ENCODE data around the gene STMP1. TPM values are rescaled to one million over a fixed set of nuclear protein-coding genes. Genes with fewer than 3 reads are reported as not detected.

STMP1 gene
- polyA plus RNA-seq, 1 of the 3 experiments (the other 2 are of a cell fraction): 26.0 TPM

DNA sequence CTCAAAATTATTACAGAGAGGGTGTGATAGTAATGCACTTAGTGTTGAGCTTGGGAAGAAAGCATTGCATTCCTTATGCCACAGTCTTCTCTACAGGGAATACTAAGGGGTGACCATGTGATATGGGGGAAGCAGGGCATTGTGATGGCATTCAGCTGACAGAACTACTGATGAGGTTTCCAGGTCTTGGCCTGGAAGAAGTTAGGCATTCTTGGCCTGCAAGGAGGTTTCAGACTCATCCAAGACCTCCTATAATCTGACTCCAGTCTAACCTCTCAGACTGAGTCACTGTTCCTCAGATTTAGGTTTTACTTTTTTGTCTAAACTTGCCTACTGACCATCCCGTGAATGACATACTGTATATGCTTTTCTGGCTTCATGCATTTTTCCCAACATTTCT, 7.9 kb downstream of the STMP1 start:
- no peaks in the 10 kb centered on the region for H3K27me3 ChIP-seq (ENCODE audit: insufficient read depth)
- peaks cover 12 to 48% of the 10 kb centered on the region in 2 experiments for H3K36me3 ChIP-seq (replicated peaks in 1 of 2; ENCODE audit: control insufficient read depth in 1 of 2, insufficient read depth in 2 of 2, low read length in 1 of 2)
- H3K9me3 ChIP-seq: no peaks in the 10 kb centered on the region
- no peak overlapping the region for H3K4me3 ChIP-seq (ENCODE audit: low read depth in 2 of 2, low read length in 1 of 2)
- H3F3A ChIP-seq (replicated peaks; ENCODE audit: insufficient read depth): peaks cover 40% of the 10 kb centered on the region
- POLR2A ChIA-PET: no interaction called here
- H3K27ac ChIP-seq (ENCODE audit: low read depth in 2 of 2, low read length in 1 of 2): peak overlapping the region; percentile 34 to 77
- 0 out of 2 replicates have a peak overlapping the region, but pooled peaks have one; percentile 1 for H3K9ac ChIP-seq
- peaks cover 100% of the 10 kb centered on the region for H3K79me2 ChIP-seq (ENCODE audit: insufficient read depth)
- no peak for DNase-seq
- peaks cover 6 to 30% of the 10 kb centered on the region in 2 experiments; a peak in 3 of 4 replicates for H3K4me1 ChIP-seq (ENCODE audit: control insufficient read depth in 1 of 2, insufficient read depth in 2 of 2, low read depth in 1 of 2, low read length in 1 of 2)
- no peak overlapping the region for H2AFZ ChIP-seq (ENCODE audit: low read depth)
- 30% methylated on average over 1 of the region's 1 CpG for WGBS (ENCODE audit: low lambda C conversion rate)
- H3K4me2 ChIP-seq: peak overlapping the region; percentile 25
- H4K20me1 ChIP-seq (ENCODE audit: insufficient read depth): peaks cover 43% of the 10 kb centered on the region; the same call in 1 of the 2 replicates
- CTCF ChIA-PET: interaction anchor here (0.8 to 9.3 kb wide), 10 partner anchors 8 to 349 kb away, joined by 3 to 153 read pairs (median 6); partner anchors contain the start of gene STMP1
- H3K9me2 ChIP-seq: no peaks in the 10 kb centered on the region
- TF ChIP-seq, protein P1, sequence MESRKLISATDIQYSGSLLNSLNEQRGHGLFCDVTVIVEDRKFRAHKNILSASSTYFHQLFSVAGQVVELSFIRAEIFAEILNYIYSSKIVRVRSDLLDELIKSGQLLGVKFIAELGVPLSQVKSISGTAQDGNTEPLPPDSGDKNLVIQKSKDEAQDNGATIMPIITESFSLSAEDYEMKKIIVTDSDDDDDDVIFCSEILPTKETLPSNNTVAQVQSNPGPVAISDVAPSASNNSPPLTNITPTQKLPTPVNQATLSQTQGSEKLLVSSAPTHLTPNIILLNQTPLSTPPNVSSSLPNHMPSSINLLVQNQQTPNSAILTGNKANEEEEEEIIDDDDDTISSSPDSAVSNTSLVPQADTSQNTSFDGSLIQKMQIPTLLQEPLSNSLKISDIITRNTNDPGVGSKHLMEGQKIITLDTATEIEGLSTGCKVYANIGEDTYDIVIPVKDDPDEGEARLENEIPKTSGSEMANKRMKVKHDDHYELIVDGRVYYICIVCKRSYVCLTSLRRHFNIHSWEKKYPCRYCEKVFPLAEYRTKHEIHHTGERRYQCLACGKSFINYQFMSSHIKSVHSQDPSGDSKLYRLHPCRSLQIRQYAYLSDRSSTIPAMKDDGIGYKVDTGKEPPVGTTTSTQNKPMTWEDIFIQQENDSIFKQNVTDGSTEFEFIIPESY (IDR thresholded peaks at IDR 0.05; ENCODE audit: borderline replicate concordance, low read depth): no peak
- TF ChIP-seq MXI1 (IDR thresholded peaks at IDR 0.05; ENCODE audit: low read depth, low read length): no peak
- peak; percentile 36; the same call in 1 of the 2 replicates for TF ChIP-seq FOSL2 (IDR thresholded peaks at IDR 0.05; ENCODE audit: borderline replicate concordance, low read depth)
- TF ChIP-seq ELF1 (IDR thresholded peaks at IDR 0.05): no peak
- TF ChIP-seq GATA2 (CRISPR knock-in tag; IDR thresholded peaks at IDR 0.05): no peak
- TF ChIP-seq RCOR1 (IDR thresholded peaks at IDR 0.05; ENCODE audit: low read length): no peak
- TF ChIP-seq, protein P2, sequence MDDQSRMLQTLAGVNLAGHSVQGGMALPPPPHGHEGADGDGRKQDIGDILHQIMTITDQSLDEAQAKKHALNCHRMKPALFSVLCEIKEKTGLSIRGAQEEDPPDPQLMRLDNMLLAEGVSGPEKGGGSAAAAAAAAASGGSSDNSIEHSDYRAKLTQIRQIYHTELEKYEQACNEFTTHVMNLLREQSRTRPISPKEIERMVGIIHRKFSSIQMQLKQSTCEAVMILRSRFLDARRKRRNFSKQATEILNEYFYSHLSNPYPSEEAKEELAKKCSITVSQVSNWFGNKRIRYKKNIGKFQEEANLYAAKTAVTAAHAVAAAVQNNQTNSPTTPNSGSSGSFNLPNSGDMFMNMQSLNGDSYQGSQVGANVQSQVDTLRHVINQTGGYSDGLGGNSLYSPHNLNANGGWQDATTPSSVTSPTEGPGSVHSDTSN (IDR thresholded peaks at IDR 0.05): peak; percentile 61
- TF ChIP-seq, protein P3, sequence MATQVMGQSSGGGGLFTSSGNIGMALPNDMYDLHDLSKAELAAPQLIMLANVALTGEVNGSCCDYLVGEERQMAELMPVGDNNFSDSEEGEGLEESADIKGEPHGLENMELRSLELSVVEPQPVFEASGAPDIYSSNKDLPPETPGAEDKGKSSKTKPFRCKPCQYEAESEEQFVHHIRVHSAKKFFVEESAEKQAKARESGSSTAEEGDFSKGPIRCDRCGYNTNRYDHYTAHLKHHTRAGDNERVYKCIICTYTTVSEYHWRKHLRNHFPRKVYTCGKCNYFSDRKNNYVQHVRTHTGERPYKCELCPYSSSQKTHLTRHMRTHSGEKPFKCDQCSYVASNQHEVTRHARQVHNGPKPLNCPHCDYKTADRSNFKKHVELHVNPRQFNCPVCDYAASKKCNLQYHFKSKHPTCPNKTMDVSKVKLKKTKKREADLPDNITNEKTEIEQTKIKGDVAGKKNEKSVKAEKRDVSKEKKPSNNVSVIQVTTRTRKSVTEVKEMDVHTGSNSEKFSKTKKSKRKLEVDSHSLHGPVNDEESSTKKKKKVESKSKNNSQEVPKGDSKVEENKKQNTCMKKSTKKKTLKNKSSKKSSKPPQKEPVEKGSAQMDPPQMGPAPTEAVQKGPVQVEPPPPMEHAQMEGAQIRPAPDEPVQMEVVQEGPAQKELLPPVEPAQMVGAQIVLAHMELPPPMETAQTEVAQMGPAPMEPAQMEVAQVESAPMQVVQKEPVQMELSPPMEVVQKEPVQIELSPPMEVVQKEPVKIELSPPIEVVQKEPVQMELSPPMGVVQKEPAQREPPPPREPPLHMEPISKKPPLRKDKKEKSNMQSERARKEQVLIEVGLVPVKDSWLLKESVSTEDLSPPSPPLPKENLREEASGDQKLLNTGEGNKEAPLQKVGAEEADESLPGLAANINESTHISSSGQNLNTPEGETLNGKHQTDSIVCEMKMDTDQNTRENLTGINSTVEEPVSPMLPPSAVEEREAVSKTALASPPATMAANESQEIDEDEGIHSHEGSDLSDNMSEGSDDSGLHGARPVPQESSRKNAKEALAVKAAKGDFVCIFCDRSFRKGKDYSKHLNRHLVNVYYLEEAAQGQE (IDR thresholded peaks at IDR 0.05; ENCODE audit: low read depth, low read length): peak; percentile 4; the same call in 1 of the 2 replicates
- TF ChIP-seq, protein P4, sequence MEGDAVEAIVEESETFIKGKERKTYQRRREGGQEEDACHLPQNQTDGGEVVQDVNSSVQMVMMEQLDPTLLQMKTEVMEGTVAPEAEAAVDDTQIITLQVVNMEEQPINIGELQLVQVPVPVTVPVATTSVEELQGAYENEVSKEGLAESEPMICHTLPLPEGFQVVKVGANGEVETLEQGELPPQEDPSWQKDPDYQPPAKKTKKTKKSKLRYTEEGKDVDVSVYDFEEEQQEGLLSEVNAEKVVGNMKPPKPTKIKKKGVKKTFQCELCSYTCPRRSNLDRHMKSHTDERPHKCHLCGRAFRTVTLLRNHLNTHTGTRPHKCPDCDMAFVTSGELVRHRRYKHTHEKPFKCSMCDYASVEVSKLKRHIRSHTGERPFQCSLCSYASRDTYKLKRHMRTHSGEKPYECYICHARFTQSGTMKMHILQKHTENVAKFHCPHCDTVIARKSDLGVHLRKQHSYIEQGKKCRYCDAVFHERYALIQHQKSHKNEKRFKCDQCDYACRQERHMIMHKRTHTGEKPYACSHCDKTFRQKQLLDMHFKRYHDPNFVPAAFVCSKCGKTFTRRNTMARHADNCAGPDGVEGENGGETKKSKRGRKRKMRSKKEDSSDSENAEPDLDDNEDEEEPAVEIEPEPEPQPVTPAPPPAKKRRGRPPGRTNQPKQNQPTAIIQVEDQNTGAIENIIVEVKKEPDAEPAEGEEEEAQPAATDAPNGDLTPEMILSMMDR (IDR thresholded peaks at IDR 0.05): no peak
- 0 out of 2 replicates have a peak, but pooled peaks have one; percentile 39 for TF ChIP-seq TCF12 (IDR thresholded peaks at IDR 0.05)
- TF ChIP-seq, protein P5, sequence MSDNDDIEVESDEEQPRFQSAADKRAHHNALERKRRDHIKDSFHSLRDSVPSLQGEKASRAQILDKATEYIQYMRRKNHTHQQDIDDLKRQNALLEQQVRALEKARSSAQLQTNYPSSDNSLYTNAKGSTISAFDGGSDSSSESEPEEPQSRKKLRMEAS (IDR thresholded peaks at IDR 0.05; ENCODE audit: low read depth): peak; percentile 46; the same call in 1 of the 2 replicates
- no peak for TF ChIP-seq FOXM1 (IDR thresholded peaks at IDR 0.05; ENCODE audit: low read depth)
- TF ChIP-seq CHD2 (IDR thresholded peaks at IDR 0.05; ENCODE audit: low read length, partially characterized antibody): no peak
- TF ChIP-seq POLR2AphosphoS5 (IDR thresholded peaks at IDR 0.05; ENCODE audit: low read depth, low read length): no peak
- peak; percentile 29; the same call in 1 of the 2 replicates for TF ChIP-seq RXRA (IDR thresholded peaks at IDR 0.05; ENCODE audit: borderline replicate concordance, low read depth)
- TF ChIP-seq NRF1 (IDR thresholded peaks at IDR 0.05; ENCODE audit: low read depth, low read length): no peak
- peak; percentile 34; the same call in 1 of the 2 replicates for TF ChIP-seq JUND (IDR thresholded peaks at IDR 0.05)
- TF ChIP-seq, protein P6, sequence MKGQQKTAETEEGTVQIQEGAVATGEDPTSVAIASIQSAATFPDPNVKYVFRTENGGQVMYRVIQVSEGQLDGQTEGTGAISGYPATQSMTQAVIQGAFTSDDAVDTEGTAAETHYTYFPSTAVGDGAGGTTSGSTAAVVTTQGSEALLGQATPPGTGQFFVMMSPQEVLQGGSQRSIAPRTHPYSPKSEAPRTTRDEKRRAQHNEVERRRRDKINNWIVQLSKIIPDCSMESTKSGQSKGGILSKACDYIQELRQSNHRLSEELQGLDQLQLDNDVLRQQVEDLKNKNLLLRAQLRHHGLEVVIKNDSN (IDR thresholded peaks at IDR 0.05; ENCODE audit: borderline replicate concordance, low read depth): peak; percentile 61; the same call in 1 of the 2 replicates
- 0 out of 2 replicates have a peak, but pooled peaks have one; percentile 15 for TF ChIP-seq GABPA (IDR thresholded peaks at IDR 0.05; ENCODE audit: low read depth)
- TF ChIP-seq SIN3A (IDR thresholded peaks at IDR 0.05; ENCODE audit: borderline replicate concordance, low read depth, low read length): 0 out of 2 replicates have a peak, but pooled peaks have one; percentile 32
- TF ChIP-seq YY1 (IDR thresholded peaks at IDR 0.05; ENCODE audit: low read depth): no peak
- TF ChIP-seq, protein P7, sequence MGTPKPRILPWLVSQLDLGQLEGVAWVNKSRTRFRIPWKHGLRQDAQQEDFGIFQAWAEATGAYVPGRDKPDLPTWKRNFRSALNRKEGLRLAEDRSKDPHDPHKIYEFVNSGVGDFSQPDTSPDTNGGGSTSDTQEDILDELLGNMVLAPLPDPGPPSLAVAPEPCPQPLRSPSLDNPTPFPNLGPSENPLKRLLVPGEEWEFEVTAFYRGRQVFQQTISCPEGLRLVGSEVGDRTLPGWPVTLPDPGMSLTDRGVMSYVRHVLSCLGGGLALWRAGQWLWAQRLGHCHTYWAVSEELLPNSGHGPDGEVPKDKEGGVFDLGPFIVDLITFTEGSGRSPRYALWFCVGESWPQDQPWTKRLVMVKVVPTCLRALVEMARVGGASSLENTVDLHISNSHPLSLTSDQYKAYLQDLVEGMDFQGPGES (IDR thresholded peaks at IDR 0.05; ENCODE audit: low read depth, low read length): no peak
- peak; percentile 57 for TF ChIP-seq NFIC (IDR thresholded peaks at IDR 0.05; ENCODE audit: borderline replicate concordance)
